ENCODE data around the gene MC5R. TPM values are rescaled to one million over a fixed set of nuclear protein-coding genes. Genes with fewer than 3 reads are reported as not detected.

The MC5R gene
- total RNA-seq, 4 donors from 2014 or later = not detected

- intact Hi-C loops (cut with DNase I; ENCODE audit: low total_unique reads) = no loop called here
- 89 to 91% methylated on average over 11 of the region's 11 CpGs for WGBS, 2 donors
- no peak for TF ChIP-seq CTCF (IDR thresholded peaks at IDR 0.05)
- no peak for TF ChIP-seq POLR2A (IDR thresholded peaks at IDR 0.05)
- peak in 1 of 2 donors; percentile 56 for DNase-seq (ENCODE audit: low spot score in 2 of 2)
- no peak overlapping the region for H3K4me3 ChIP-seq (ENCODE audit: low read depth, poor library complexity, severe bottlenecking)
Measured at GRCh38 chr18:13799396-13799795, 24.6 kb upstream of the MC5R start.

- no peak for TF ChIP-seq CTCF (IDR thresholded peaks at IDR 0.05)
- TF ChIP-seq POLR2A (IDR thresholded peaks at IDR 0.05) = no peak
- DNase-seq (ENCODE audit: low spot score in 2 of 2) = peak in 1 of 2 donors; percentile 88
- intact Hi-C loops (cut with DNase I; ENCODE audit: low total_unique reads) = no loop called here
- 13 to 14% methylated on average over 20 to 30 of the region's 30 CpGs for WGBS, 2 donors
- no peak overlapping the region for H3K4me3 ChIP-seq (ENCODE audit: low read depth, poor library complexity, severe bottlenecking)
Measured at GRCh38 chr18:13800505-13801259, 23.3 kb upstream of the MC5R start.

GRCh38 chr18:13801260-13801601, 22.7 kb upstream of the MC5R start:
- WGBS, 2 donors = 6 to 8% methylated on average over 15 of the region's 15 CpGs
- intact Hi-C loops (cut with DNase I; ENCODE audit: low total_unique reads) = no loop called here
- H3K4me3 ChIP-seq (ENCODE audit: low read depth, poor library complexity, severe bottlenecking) = no peak overlapping the region
- TF ChIP-seq POLR2A (IDR thresholded peaks at IDR 0.05) = no peak
- no peak for TF ChIP-seq CTCF (IDR thresholded peaks at IDR 0.05)
- no peak for DNase-seq (ENCODE audit: low spot score in 2 of 2)

- DNase-seq (ENCODE audit: low spot score in 2 of 2) = peak in 1 of 2 donors; percentile 34
- TF ChIP-seq CTCF (IDR thresholded peaks at IDR 0.05) (no peak), POLR2A (IDR thresholded peaks at IDR 0.05) (no peak)
- WGBS, 2 donors = 68 to 73% methylated on average over 4 of the region's 4 CpGs
- no peak overlapping the region for H3K4me3 ChIP-seq (ENCODE audit: low read depth, poor library complexity, severe bottlenecking)
- intact Hi-C loops (cut with DNase I; ENCODE audit: low total_unique reads) = no loop called here
Measured at GRCh38 chr18:13804305-13804704, 19.6 kb upstream of the MC5R start.

- TF ChIP-seq POLR2A (IDR thresholded peaks at IDR 0.05) = no peak
- TF ChIP-seq CTCF (IDR thresholded peaks at IDR 0.05) = no peak
- intact Hi-C loops (cut with DNase I; ENCODE audit: low total_unique reads) = no loop called here
- WGBS, 2 donors = 53 to 59% methylated on average over 8 of the region's 8 CpGs
Measured at GRCh38 chr18:13808294-13809042, 15.5 kb upstream of the MC5R start.

More at GRCh38 chr18:13808294-13809042, 15.5 kb upstream of the MC5R start:
- DNase-seq (ENCODE audit: low spot score in 2 of 2) = no peak
- H3K4me3 ChIP-seq (ENCODE audit: low read depth, poor library complexity, severe bottlenecking) = no peak overlapping the region
